OCI-LY1 (cell line): ENCODE measurements around the gene PTPRG.

Experiments
- H2AFZ ChIP-seq: fragments of 200-600 bp; sonication (generic), shearing (Covaris generic); 2 replicates; pipeline ENCODE4 v1.6.0; 2014; ENCODE audit warnings: antibody characterized with exemption, mild to moderate bottlenecking, low read length
- H3F3A ChIP-seq: fragments of 200-600 bp; sonication (generic), shearing (Covaris generic); 2 replicates; pipeline ENCODE4 v1.6.0; 2014; ENCODE audit warnings: mild to moderate bottlenecking, antibody characterized with exemption, low read length, moderate library complexity; ENCODE audit not compliant: insufficient read depth
- H3K27ac ChIP-seq: fragments of 200-600 bp; sonication (generic); 2 replicates; pipeline ENCODE4 v1.5.1; 2014; ENCODE audit warnings: low read length, mixed run types, mild to moderate bottlenecking, low read depth; ENCODE audit not compliant: poor library complexity, severe bottlenecking
- H3K27me3 ChIP-seq: fragments of 200-600 bp; sonication (generic); 2 replicates; pipeline ENCODE4 v1.6.0; 2014; ENCODE audit warnings: antibody characterized with exemption, mild to moderate bottlenecking, low read length, moderate library complexity; ENCODE audit not compliant: insufficient read depth
- H3K36me3 ChIP-seq: fragments of 200-600 bp; sonication (generic); 2 replicates; pipeline ENCODE4 v1.6.1; 2014; ENCODE audit warnings: mild to moderate bottlenecking, antibody characterized with exemption, low read length, moderate library complexity, mixed read lengths; ENCODE audit not compliant: insufficient read depth
- H3K4me1 ChIP-seq: fragments of 200-600 bp; sonication (generic); 2 replicates; pipeline ENCODE4 v1.5.1; 2014; ENCODE audit warnings: mild to moderate bottlenecking, low read length, moderate library complexity; ENCODE audit not compliant: insufficient read depth, severe bottlenecking
- H3K4me2 ChIP-seq: fragments of 200-600 bp; sonication (generic), shearing (Covaris generic); 2 replicates; pipeline ENCODE4 v1.6.1; 2014; ENCODE audit warnings: low read length
- H3K4me3 ChIP-seq: fragments of 200-600 bp; sonication (generic); 2 replicates; pipeline ENCODE4 v1.5.1; 2014; ENCODE audit warnings: low read length, low read depth, mild to moderate bottlenecking, mixed read lengths; ENCODE audit not compliant: poor library complexity, severe bottlenecking
- H3K79me2 ChIP-seq: fragments of 200-600 bp; shearing (Covaris generic); 2 replicates; pipeline ENCODE4 v1.6.1; 2016; ENCODE audit warnings: mixed run types, low read length, mixed read lengths; ENCODE audit not compliant: insufficient read depth
- H3K9ac ChIP-seq: fragments of 200-600 bp; sonication (generic), shearing (Covaris generic); 2 replicates; pipeline ENCODE4 v1.6.1; 2014; ENCODE audit warnings: mild to moderate bottlenecking, low read length, mixed read lengths
- H3K9me2 ChIP-seq: fragments of 200-600 bp; sonication (generic), shearing (Covaris generic); 2 replicates; pipeline ENCODE4 v1.6.1; 2014; ENCODE audit warnings: low read depth, mild to moderate bottlenecking, low read length, mixed read lengths
- H3K9me3 ChIP-seq: fragments of 200-600 bp; shearing (Covaris generic); 2 replicates; pipeline ENCODE4 v1.6.1; 2014; ENCODE audit warnings: low read length, mixed read lengths
- H4K20me1 ChIP-seq: fragments of 200-600 bp; sonication (generic), shearing (Covaris generic); 2 replicates; pipeline ENCODE4 v1.6.0; 2016; ENCODE audit warnings: mild to moderate bottlenecking, low read length; ENCODE audit not compliant: insufficient read depth
- CTCF ChIP-seq: fragments of 200-600 bp; sonication (generic), shearing (Covaris generic); IDR thresholded peaks from 2 replicates; pipeline ENCODE4 v1.5.1; 2017; ENCODE audit warnings: mild to moderate bottlenecking, antibody characterized with exemption, low read length, moderate library complexity, mixed read lengths
- EZH2 ChIP-seq: fragments of 200-600 bp; sonication (generic), shearing (Covaris generic); IDR thresholded peaks from 2 replicates; pipeline ENCODE4 v1.8.0; 2017; ENCODE audit warnings: borderline replicate concordance, mixed run types, mild to moderate bottlenecking, antibody characterized with exemption, low read length, moderate library complexity, mixed read lengths

PTPRG gene

DNA sequence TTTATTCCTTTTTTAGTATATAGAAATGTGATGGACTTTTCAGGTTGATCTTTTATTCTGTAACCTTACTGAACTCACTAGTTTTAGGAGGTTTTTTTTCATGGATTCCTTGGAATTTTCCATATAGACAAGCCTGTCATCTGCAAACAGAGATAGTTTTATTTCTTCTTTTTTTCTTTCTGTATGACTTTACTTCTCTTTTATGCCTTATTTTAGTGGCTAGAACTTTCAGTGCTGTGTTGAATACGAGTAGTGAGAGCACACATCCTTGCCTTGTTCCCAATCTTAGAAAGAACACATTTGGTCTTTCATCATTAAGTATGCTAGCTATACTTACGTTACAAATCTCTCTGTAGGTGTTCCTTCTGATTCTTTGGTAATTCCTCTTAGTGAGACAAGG is 336.5 kb downstream of the PTPRG start:
- Histone ChIP-seq H3F3A (no peaks in the 10 kb centered on the region), H3K27me3 (no peaks in the 10 kb centered on the region), H2AFZ (no peak overlapping the region), H3K4me3 (no peak overlapping the region), H3K9me2 (no peaks in the 10 kb centered on the region), H3K27ac (no peak overlapping the region), H3K9ac (no peak overlapping the region), H3K9me3 (no peaks in the 10 kb centered on the region), H4K20me1 (no peaks in the 10 kb centered on the region), H3K4me1 (peaks cover 10% of the 10 kb centered on the region), H3K4me2 (no peak overlapping the region), H3K79me2 (no peaks in the 10 kb centered on the region), H3K36me3 (no peaks in the 10 kb centered on the region)
- no peak for TF ChIP-seq EZH2
- no peak for TF ChIP-seq CTCF

- Histone ChIP-seq H3K4me1 (peaks cover 8% of the 10 kb centered on the region), H4K20me1 (no peaks in the 10 kb centered on the region), H3K79me2 (no peaks in the 10 kb centered on the region), H3F3A (no peaks in the 10 kb centered on the region), H3K9ac (no peak overlapping the region), H3K9me2 (no peaks in the 10 kb centered on the region), H3K27ac (no peak overlapping the region), H3K27me3 (no peaks in the 10 kb centered on the region), H3K4me2 (no peak overlapping the region), H2AFZ (no peak overlapping the region), H3K9me3 (no peaks in the 10 kb centered on the region), H3K4me3 (no peak overlapping the region), H3K36me3 (no peaks in the 10 kb centered on the region)
- no peak for TF ChIP-seq CTCF
- no peak for TF ChIP-seq EZH2
Measured at GRCh38 chr3:61899700-61900462, 338.5 kb downstream of the PTPRG start.

DNA sequence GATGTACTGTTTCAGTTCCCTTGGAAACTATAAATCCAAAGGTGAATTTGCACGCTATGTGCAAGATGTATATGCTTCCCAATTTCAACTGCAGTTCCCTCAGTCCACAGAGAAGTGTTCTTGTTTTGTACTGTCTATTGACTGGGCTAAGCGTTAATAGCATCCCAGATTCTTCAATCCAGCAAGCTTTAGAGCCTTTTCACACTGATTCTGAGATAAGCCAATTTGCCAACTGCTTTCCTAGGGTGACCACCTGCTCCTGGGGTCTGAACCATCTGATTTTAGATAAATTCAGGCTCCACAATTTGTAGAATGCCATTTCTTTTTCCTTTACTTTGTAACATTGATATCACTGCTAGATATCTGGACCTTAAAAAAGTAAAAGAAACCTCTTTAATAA is 340.1 kb downstream of the PTPRG start:
- Histone ChIP-seq H3K9me3 (no peaks in the 10 kb centered on the region), H2AFZ (no peak overlapping the region)
- TF ChIP-seq CTCF (no peak), EZH2 (no peak)

More for the DNA sequence above, 340.1 kb downstream of the PTPRG start:
- H3K27ac ChIP-seq: no peak overlapping the region
- H3K4me3 ChIP-seq: no peak overlapping the region
- H3K79me2 ChIP-seq: no peaks in the 10 kb centered on the region
- no peak overlapping the region for H3K4me2 ChIP-seq
- no peaks in the 10 kb centered on the region for H3K36me3 ChIP-seq
- no peaks in the 10 kb centered on the region for H3K4me1 ChIP-seq
- no peaks in the 10 kb centered on the region for H4K20me1 ChIP-seq
- H3K9ac ChIP-seq: no peak overlapping the region
- no peaks in the 10 kb centered on the region for H3F3A ChIP-seq
- H3K9me2 ChIP-seq: no peaks in the 10 kb centered on the region
- H3K27me3 ChIP-seq: no peaks in the 10 kb centered on the region
